NB4 (cell line): ENCODE results near the gene TESK2.
"Not testable (repeated sequence)": the region's sequence is repeated elsewhere in the genome, so short reads cannot be mapped to it uniquely, and the experiment has no call there.

Experiments used
- DNase-seq: peaks from one replicate; pipeline ENCODE4 v3.0.0; 2010; ENCODE audit warnings: low read depth
- H3K4me3 ChIP-seq: one replicate; pipeline ENCODE4 v1.5.1; 2011; ENCODE audit warnings: mild to moderate bottlenecking, low read depth, low read length, moderate library complexity
- MYC ChIP-seq: IDR thresholded peaks from 2 replicates; pipeline ENCODE4 v1.6.1; 2011; ENCODE audit warnings: low read depth, low read length
- POLR2A ChIP-seq: IDR thresholded peaks from 2 replicates; pipeline ENCODE4 v1.6.1; 2011; ENCODE audit warnings: mild to moderate bottlenecking; ENCODE audit not compliant: insufficient read length; ENCODE audit errors: extremely low read depth
- TF ChIP-seq, protein P1 (sequence below): IDR thresholded peaks from 2 replicates; pipeline ENCODE4 v1.6.1; 2011; ENCODE audit warnings: low read depth, low read length
- TF ChIP-seq, protein P2 (sequence below): IDR thresholded peaks from one replicate; pipeline ENCODE4 v1.5.1; 2012; ENCODE audit warnings: low read depth, low read length

The TESK2 gene

DNA sequence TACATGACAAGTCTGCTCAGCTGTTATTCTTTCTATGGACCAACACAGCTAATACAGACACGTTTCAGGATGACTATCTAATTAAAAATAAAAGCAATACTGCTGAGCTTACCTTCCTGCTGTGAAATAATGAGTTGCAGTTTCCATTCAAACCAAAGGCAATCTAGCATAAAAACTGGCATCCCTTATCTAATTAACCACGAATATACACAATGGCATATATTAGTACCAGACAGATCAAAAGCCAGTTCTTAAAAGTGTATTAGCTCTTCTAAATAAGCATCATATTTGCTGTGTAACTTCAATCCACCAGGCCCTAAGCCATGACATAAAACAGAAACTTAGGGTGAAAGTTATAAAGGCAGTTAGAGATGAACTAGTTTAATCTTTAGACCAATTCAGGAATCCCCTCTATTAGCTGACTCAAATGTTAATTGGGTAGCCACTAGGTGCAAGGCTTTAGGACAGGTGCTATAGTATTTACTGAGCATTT lies 20.6 kb downstream of the TESK2 start:
- TF ChIP-seq MYC = no peak
- TF ChIP-seq, protein P1, sequence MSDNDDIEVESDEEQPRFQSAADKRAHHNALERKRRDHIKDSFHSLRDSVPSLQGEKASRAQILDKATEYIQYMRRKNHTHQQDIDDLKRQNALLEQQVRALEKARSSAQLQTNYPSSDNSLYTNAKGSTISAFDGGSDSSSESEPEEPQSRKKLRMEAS = no peak
- TF ChIP-seq, protein P2, sequence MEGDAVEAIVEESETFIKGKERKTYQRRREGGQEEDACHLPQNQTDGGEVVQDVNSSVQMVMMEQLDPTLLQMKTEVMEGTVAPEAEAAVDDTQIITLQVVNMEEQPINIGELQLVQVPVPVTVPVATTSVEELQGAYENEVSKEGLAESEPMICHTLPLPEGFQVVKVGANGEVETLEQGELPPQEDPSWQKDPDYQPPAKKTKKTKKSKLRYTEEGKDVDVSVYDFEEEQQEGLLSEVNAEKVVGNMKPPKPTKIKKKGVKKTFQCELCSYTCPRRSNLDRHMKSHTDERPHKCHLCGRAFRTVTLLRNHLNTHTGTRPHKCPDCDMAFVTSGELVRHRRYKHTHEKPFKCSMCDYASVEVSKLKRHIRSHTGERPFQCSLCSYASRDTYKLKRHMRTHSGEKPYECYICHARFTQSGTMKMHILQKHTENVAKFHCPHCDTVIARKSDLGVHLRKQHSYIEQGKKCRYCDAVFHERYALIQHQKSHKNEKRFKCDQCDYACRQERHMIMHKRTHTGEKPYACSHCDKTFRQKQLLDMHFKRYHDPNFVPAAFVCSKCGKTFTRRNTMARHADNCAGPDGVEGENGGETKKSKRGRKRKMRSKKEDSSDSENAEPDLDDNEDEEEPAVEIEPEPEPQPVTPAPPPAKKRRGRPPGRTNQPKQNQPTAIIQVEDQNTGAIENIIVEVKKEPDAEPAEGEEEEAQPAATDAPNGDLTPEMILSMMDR = no peak
- TF ChIP-seq POLR2A = no peak
- DNase-seq = no peak
- no peak overlapping the region for H3K4me3 ChIP-seq

DNA sequence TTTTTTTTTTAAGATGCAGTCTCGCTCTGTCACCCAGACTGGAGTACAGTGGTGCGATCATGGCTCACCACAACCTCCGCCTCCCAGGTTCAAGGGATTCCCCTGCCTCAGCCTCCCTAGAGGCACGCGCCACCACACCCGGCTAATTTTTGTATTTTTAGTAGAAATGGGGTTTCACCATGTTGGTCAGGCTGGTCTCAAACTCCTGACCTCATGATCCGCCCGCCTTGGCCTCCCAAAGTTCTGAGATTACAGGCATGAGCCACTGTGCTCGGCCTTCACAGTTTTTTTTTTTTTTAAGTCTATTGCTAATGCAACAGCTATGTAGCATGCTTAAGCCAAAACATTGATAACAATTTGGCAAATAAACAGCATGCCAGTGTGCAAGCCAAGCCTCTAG lies 23.6 kb downstream of the TESK2 start:
- not testable (repeated sequence) for DNase-seq

DNA sequence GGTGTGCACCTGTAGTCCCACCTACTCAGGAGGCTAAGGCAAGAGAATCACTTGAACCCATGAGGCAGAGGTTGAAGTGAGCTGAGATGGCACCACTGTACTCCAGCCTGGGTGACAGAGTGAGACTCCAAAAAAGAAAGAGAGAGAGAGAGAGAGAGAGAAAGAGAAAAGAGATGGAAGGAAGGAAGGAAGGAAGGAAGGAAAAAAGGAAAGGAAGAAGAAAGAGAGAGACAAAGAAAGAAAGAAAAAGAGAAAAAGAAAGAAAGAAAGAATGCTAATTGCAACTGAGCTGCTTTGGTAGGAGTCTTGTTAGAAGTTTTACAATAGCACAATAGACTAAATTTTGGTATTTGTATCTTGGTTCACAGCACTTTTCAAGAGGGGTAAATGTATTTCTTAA lies 25.7 kb downstream of the TESK2 start:
- no peak for DNase-seq
- TF ChIP-seq POLR2A (no peak), MYC (no peak)
- TF ChIP-seq, protein P1 = no peak
- H3K4me3 ChIP-seq = no peak overlapping the region

More for the DNA sequence above, 23.6 kb downstream of the TESK2 start:
- H3K4me3 ChIP-seq = not testable (repeated sequence)

DNA sequence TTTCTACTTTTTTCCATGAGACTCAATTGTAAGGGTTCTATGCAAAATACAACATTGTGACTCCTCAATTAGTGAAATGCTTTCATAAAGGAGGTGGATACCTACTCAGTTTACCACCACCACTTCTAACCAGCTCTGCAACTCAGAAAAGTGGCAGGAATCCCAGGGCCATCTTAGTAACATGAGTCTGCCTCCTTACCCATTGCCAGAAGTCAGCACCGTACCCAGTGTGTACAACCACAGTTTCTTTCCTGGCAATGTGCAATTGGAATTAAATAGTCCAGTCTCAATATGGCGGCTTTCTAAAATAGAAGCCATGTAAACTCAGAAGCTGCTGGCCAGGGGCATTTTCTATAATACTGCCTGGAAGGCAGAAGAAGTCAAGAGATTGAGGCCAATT lies 32.1 kb downstream of the TESK2 start:
- H3K4me3 ChIP-seq = no peak overlapping the region
- no peak for DNase-seq

DNA sequence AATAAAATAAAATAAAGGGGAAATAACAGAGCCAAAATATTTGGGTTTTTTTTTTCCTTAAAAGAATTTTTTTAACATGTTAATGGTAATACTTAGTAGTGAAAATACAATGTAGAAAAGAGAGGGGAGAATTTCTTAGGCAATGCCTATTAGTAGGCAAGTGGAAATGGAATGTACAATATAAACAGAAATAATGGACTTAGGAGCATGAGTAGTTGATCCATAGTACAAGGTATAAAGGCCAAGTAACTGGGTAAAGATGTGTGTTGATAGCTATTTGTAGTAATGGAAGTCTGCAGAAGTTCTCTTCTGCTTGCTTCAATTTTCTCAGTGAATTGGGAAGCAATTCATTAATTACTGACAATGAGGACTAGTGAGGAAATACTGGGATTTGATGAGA lies 34.4 kb downstream of the TESK2 start:
- H3K4me3 ChIP-seq = no peak overlapping the region
- DNase-seq = no peak
- no peak for TF ChIP-seq MYC
- TF ChIP-seq, protein P2 = no peak
- TF ChIP-seq POLR2A = no peak
- TF ChIP-seq, protein P1 = no peak

More for the DNA sequence above, 32.1 kb downstream of the TESK2 start:
- TF ChIP-seq MYC = no peak
- TF ChIP-seq, protein P2 = no peak
- TF ChIP-seq, protein P1 = no peak
- TF ChIP-seq POLR2A = no peak

DNA sequence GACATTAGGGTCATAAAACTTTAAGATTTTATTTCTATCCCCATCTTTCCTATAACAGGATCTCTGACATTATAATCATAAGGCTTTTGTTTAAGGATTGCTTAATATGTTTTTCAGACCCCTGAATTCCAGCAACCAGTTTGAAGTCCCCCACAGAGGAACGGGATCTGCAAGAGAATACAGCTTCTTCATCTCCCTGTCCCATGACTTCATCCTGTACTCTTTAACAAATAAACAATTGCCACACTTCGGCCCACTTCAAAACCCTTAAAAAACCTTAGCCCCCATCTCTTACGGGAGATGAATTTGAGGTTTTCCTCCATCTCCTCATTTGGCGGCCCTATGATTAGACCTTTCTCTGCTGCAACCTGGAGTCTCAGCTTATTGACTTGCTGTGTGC lies 35.8 kb downstream of the TESK2 start:
- no peak for DNase-seq
- TF ChIP-seq, protein P2 = no peak
- TF ChIP-seq POLR2A (no peak), MYC (no peak)
- TF ChIP-seq, protein P1 = no peak
- no peak overlapping the region for H3K4me3 ChIP-seq

DNA sequence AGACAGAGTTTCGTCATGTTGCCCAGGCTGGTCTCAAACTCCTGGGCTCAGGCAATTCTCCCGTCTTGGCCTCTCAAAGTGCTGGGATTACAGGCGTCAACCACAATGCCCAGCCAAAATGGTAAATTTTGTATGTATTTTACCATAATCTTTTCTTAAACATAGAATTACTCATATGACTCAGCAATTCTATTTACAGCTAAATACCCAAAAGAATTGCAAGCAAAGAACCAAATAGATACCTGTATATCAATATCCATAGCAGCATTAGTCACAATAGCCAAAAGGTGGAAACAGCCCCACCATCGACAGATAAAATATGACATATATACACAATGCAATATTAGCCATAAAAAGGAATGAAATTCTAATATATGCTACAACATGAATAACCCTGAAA lies 36.5 kb downstream of the TESK2 start:
- TF ChIP-seq, protein P1 = no peak
- TF ChIP-seq, protein P2 = no peak
- TF ChIP-seq POLR2A = no peak
- TF ChIP-seq MYC = no peak
- H3K4me3 ChIP-seq = no peak overlapping the region
- DNase-seq = no peak
